Keratinocyte (primary cell): ENCODE measurements around the gene SLC34A2. TPM values are rescaled to one million over a fixed set of nuclear protein-coding genes. Genes with fewer than 3 reads are reported as not detected.

Experiments
- DNase-seq: peaks from one replicate; pipeline ENCODE4 v3.0.0-alpha.2; 2011; ENCODE audit warnings: low read depth, missing footprints, low spot score
- FAIRE-seq: peaks from 2 replicates; lab custom pipeline; 2011; peaks lifted over from hg19 to GRCh38; lab: Jason Lieb, UNC
- H2AFZ ChIP-seq: 2 replicates; pipeline ENCODE4 v1.6.0; 2012; ENCODE audit warnings: low read length, control low read depth, inconsistent platforms; ENCODE audit not compliant: control insufficient read depth
- H3K27ac ChIP-seq: 2 replicates; pipeline ENCODE4 v1.5.1; 2011; ENCODE audit warnings: low read length; ENCODE audit not compliant: control insufficient read depth, insufficient read depth
- H3K27me3 ChIP-seq: 3 replicates; pipeline ENCODE4 v1.6.0; 2011; ENCODE audit warnings: low read length; ENCODE audit not compliant: control insufficient read depth, insufficient read depth; ENCODE audit errors: extremely low read depth
- H3K36me3 ChIP-seq, 2 experiments: 2 replicates in 1 of 2; 3 replicates in 1 of 2; pipeline ENCODE4 v1.5.1; 2011; ENCODE audit warnings: low read length in 2 of 2, mild to moderate bottlenecking in 1 of 2; ENCODE audit not compliant: control insufficient read depth in 2 of 2, insufficient read depth in 2 of 2; ENCODE audit errors: extremely low read depth in 1 of 2
- H3K4me1 ChIP-seq: 3 replicates; pipeline ENCODE4 v1.5.1; 2011; ENCODE audit warnings: low read length; ENCODE audit not compliant: control insufficient read depth, insufficient read depth; ENCODE audit errors: extremely low read depth
- H3K4me2 ChIP-seq: 3 replicates; pipeline ENCODE4 v1.6.0; 2011; ENCODE audit warnings: low read depth, low read length; ENCODE audit not compliant: control insufficient read depth, insufficient read depth; ENCODE audit errors: extremely low read depth
- H3K4me3 ChIP-seq, 3 experiments: fragments of 200-600 bp in 1 of 3; sonication (generic) in 1 of 3; 2 replicates in 2 of 3; 3 replicates in 1 of 3; pipeline ENCODE4 v1.5.1; 2011 to 2016; ENCODE audit warnings: low read length in 3 of 3, mild to moderate bottlenecking in 3 of 3, control low read depth in 2 of 3, inconsistent platforms in 1 of 3, low read depth in 1 of 3, mixed read lengths in 1 of 3, mixed run types in 1 of 3, moderate library complexity in 1 of 3; ENCODE audit not compliant: control insufficient read depth in 2 of 3, insufficient read depth in 2 of 3; ENCODE audit errors: extremely low read depth in 1 of 3
- H3K79me2 ChIP-seq: 2 replicates; pipeline ENCODE4 v1.6.0; 2012; ENCODE audit warnings: low read length; ENCODE audit not compliant: control insufficient read depth, insufficient read depth
- H3K9ac ChIP-seq: 3 replicates; pipeline ENCODE4 v1.6.0; 2011; ENCODE audit warnings: low read length; ENCODE audit not compliant: control insufficient read depth, insufficient read depth; ENCODE audit errors: extremely low read depth
- H3K9me1 ChIP-seq: 3 replicates; pipeline ENCODE4 v1.6.0; 2011; ENCODE audit warnings: low read length; ENCODE audit not compliant: control insufficient read depth, insufficient read depth; ENCODE audit errors: extremely low read depth
- H3K9me3 ChIP-seq: 2 replicates; pipeline ENCODE4 v1.5.1; 2012; ENCODE audit warnings: low read depth, low read length; ENCODE audit not compliant: control insufficient read depth
- H4K20me1 ChIP-seq: 3 replicates; pipeline ENCODE4 v1.6.0; 2011; ENCODE audit warnings: low read length; ENCODE audit not compliant: control insufficient read depth, insufficient read depth; ENCODE audit errors: extremely low read depth
- CTCF ChIP-seq, 3 experiments: IDR thresholded peaks in 1 of 3; conservative IDR thresholded peaks in 1 of 3; optimal IDR thresholded peaks in 1 of 3; 2 replicates in 2 of 3; 3 replicates in 1 of 3; pipeline versions ENCODE3 to v1.5.1; 2011; ENCODE audit warnings: low read length in 3 of 3, mild to moderate bottlenecking in 3 of 3, moderate library complexity in 2 of 3, control low read depth in 1 of 3, inconsistent platforms in 1 of 3; ENCODE audit not compliant: insufficient read depth in 2 of 3; ENCODE audit errors: extremely low read depth in 1 of 3
- EZH2 ChIP-seq: IDR thresholded peaks from one replicate; pipeline ENCODE4 v1.6.1; 2012; ENCODE audit warnings: inconsistent platforms, mild to moderate bottlenecking, low read length, moderate library complexity
- dilution Hi-C: fragments of 300-500 bp; cut with MboI; formaldehyde crosslinking; loops from one replicate; pipeline ENCODE4 v1.7.0; 2020; ENCODE audit warnings: low sequenced_read_pairs; ENCODE audit not compliant: extremely low pct_ligation_motif_present
- polyA plus RNA-seq, 5 experiments: library from polyadenylated mRNA; depleted of rRNA in 3 of 5; stranded (reverse) in 3 of 5; stranded (forward) in 1 of 5; unstranded in 1 of 5; fragments of >200 nt; gene quantifications; 1 replicate in 1 of 5; 2 replicates in 3 of 5; 3 replicates in 1 of 5; pipeline versions ENCODE4 v1.2.1 to v1.2.3, GENCODE V29; 2011 to 2012; ENCODE audit warnings: missing spikeins in 2 of 5, low read depth in 1 of 5, low replicate concordance in 1 of 5

The SLC34A2 gene
- polyA plus RNA-seq, 1 donor (not counting 4 experiments of a cell fraction or from before 2014, with no cell fraction given): not detected

DNA sequence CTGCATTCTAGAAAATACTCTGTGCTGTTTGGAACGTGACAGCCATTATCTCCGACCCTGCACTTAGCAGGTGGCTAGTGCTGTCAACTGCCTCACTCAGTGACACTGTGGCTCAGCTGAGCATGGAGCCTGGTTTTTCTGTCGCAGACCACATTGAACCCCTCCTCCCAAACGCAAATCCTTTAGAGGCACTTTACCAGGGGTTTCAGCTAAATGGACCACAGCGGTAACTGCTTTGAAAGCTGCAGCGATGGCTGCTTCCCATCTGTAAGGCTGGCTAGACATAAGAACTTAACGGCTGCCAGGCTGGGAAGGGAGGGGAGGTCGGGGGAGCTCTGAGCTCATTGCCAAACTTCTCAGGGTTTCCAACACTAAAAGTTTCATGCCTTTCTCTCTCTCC is 8.1 kb downstream of the SLC34A2 start:
- H2AFZ ChIP-seq: no peak overlapping the region
- no peaks in the 10 kb centered on the region for H3K27me3 ChIP-seq
- H3K27ac ChIP-seq: no peak overlapping the region
- no peak overlapping the region for H3K4me3 ChIP-seq
- no peaks in the 10 kb centered on the region for H3K9me3 ChIP-seq
- no peaks in the 10 kb centered on the region for H4K20me1 ChIP-seq
- H3K79me2 ChIP-seq: no peaks in the 10 kb centered on the region
- H3K4me2 ChIP-seq: no peak overlapping the region
- dilution Hi-C loops: no loop called here
- no peak overlapping the region for H3K9ac ChIP-seq
- FAIRE-seq (no peak), DNase-seq (no peak)
- TF ChIP-seq CTCF (optimal IDR thresholded peaks at IDR 0.05 in 1 of 3, IDR thresholded peaks at IDR 0.05 in 1 of 3, conservative IDR thresholded peaks at IDR 0.05 in 1 of 3; ENCODE audit: extremely low read depth in 1 of 3, insufficient read depth in 2 of 3, low read length in 3 of 3) (no peak), EZH2 (no peak)
- no peaks in the 10 kb centered on the region for H3K4me1 ChIP-seq
- H3K36me3 ChIP-seq: no peaks in the 10 kb centered on the region
- H3K9me1 ChIP-seq: no peaks in the 10 kb centered on the region

DNA sequence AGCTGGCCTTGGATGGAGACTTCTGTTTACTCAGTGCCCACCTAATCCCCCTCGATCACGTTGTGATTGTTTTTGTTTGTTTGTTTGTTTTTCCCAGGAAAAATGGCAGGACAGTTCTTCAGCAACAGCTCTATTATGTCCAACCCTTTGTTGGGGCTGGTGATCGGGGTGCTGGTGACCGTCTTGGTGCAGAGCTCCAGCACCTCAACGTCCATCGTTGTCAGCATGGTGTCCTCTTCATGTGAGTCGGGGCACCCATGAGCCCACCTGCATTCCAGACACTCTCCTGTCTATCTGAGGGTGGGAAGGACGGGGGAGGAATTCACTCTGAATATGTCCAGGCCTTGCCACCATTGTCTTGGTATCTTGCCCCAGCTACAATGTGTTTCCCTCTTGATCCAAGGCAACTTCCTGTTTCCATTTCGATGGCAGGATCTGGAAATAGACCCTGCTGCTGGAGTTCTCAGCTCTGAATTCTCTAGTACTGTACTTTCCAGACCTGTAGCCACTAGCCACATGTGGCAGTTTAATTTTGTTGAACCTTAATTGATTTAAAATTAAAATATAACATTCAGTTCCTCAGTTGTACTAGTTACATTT is 10.5 kb downstream of the SLC34A2 start:
- no peak for FAIRE-seq
- no peaks in the 10 kb centered on the region for H3K79me2 ChIP-seq
- peaks cover 8% of the 10 kb centered on the region for H3K27me3 ChIP-seq
- H3K9me3 ChIP-seq: no peaks in the 10 kb centered on the region
- H2AFZ ChIP-seq: no peak overlapping the region
- no peak for DNase-seq
- H3K9ac ChIP-seq: no peak overlapping the region
- no peaks in the 10 kb centered on the region for H3K4me1 ChIP-seq
- H4K20me1 ChIP-seq: no peaks in the 10 kb centered on the region
- H3K4me3 ChIP-seq: no peak overlapping the region
- no peaks in the 10 kb centered on the region for H3K9me1 ChIP-seq
- no peak for TF ChIP-seq CTCF (optimal IDR thresholded peaks at IDR 0.05 in 1 of 3, IDR thresholded peaks at IDR 0.05 in 1 of 3, conservative IDR thresholded peaks at IDR 0.05 in 1 of 3; ENCODE audit: extremely low read depth in 1 of 3, insufficient read depth in 2 of 3, low read length in 3 of 3)
- dilution Hi-C loops: no loop called here
- H3K36me3 ChIP-seq: no peaks in the 10 kb centered on the region
- H3K4me2 ChIP-seq: no peak overlapping the region
- H3K27ac ChIP-seq: no peak overlapping the region
